GM19328 (cell line): Measurements from ENCODE around the gene RABL2A.
"Not testable (repeated sequence)": the region's sequence is repeated elsewhere in the genome, so short reads cannot be mapped to it uniquely, and the experiment has no call there.

ENCODE experiments used
- ATAC-seq: cut with Tn5 transposase; IDR thresholded peaks from one replicate; pipeline ENCODE4 v1.9.1; 2021; ENCODE audit warnings: mild to moderate bottlenecking, moderate library complexity; ENCODE audit not compliant: unreplicated experiment

Gene RABL2A

GRCh38 chr2:113606036-113606435, 21.0 kb upstream of the RABL2A start:
- ATAC-seq, result not testable (repeated sequence)

- ATAC-seq, result not testable (repeated sequence)
These were observed 17.2 kb upstream of the RABL2A start for GRCh38 chr2:113609822-113610221.

DNA sequence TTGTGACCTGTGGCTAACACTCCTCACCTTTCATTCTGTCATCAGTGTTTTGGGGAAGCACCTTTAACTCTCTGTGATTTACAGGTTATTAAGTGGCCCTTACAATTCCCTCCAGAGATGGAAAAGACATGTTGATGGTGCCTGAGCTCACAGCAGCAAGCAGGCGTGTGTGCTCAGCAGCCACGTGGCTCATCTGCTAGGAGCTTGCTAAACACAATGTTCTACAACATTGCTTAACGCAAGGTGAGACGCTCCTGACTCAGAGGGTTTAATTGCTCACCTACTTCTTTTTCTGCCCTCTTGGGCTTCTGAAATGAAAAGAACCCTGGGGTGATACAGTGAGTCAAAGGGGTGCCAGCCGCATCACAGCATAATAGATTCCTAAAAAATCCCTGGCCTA, 6.1 kb upstream of the RABL2A start:
- ATAC-seq, result not testable (repeated sequence)

DNA sequence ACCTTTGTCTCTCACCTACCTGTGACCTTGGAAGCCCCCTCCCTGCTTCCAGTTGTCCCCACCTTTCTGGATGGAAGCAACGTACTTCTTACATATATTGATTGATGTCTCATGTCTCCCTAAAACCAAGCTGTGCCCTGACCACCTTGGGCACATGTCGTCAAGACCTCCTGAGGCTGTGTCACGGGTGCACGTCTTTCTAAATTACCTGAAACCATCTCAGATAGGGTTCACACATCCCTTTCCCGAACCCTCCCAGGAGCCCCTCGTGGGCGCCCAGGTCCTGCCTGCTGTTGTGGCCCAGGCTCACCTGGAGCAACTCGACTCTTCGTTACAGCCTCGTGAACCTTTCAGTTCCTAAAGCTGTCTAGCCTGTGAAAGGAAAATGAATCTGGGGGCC, 1.2 kb upstream of the RABL2A start:
- not testable (repeated sequence) for ATAC-seq

DNA sequence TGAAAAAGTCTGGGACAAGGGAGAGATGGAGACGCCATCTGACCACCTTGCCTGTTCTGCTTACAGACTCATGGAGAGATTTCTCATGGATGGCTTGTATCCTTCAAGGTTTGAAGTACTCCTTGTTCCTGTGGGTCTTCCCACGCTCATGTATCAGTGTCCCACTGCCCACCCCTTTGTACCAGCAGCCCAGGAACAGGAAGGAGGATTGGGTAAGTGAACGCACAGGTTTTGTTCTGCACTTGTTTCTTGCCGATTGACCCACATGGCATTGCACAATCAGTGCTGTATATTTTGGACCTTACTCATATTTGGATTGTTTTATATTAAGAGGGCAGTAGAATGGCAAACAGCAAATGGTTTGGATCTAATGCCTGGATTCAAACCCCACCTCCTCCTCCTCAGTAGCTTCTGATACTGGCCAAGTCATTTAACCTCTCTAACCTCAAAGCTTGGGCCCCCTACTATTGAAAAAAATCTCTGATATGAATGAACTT, 5.8 kb downstream of the RABL2A start:
- not testable (repeated sequence) for ATAC-seq

DNA sequence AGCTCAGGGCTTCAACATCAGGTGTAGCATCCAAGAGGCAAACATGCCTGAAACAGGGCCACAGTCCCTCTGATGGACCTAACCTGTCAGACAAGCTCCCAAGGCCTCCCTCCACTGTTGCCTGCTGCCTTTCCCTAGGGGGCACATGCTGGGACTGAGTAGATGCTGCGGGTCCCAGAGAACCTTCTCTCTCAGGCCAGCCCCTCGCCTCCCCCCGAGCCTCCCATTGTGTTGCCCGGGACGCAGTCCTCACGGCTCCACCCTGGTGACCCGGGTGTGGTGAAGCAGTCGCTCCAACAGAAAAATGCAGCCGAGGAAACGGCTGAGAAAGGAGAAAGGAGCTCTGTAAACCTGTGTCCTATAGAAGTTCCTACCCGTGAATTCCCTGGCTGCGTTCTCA, 8.3 kb downstream of the RABL2A start:
- not testable (repeated sequence) for ATAC-seq

GRCh38 chr2:113636226-113636625, 9.2 kb downstream of the RABL2A start:
- ATAC-seq, result not testable (repeated sequence)

GRCh38 chr2:113638084-113638483, 11.0 kb downstream of the RABL2A start:
- ATAC-seq, result not testable (repeated sequence)

GRCh38 chr2:113646217-113646616, 19.2 kb downstream of the RABL2A start:
- ATAC-seq, result not testable (repeated sequence)

GRCh38 chr2:113650834-113651815, 24.1 kb downstream of the RABL2A start:
- not testable (repeated sequence) for ATAC-seq

DNA sequence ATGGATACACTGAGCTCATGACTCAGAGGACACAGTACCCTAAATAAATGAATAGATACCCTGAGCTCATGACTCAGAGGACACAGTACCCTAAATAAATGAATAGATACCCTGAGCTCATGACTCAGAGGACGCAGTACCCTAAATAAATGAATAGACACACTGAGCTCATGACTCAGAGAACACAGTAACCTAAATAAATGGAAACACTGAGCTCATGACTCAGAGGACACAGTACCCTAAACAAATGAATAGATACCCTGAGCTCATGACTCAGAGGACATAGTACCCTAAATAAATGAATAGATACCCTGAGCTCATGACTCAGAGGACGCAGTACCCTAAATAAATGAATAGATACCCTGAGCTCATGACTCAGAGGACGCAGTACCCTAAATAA, 25.5 kb downstream of the RABL2A start:
- not testable (repeated sequence) for ATAC-seq

- ATAC-seq, result not testable (repeated sequence)
These were observed 29.1 kb downstream of the RABL2A start for GRCh38 chr2:113656031-113656624.

DNA sequence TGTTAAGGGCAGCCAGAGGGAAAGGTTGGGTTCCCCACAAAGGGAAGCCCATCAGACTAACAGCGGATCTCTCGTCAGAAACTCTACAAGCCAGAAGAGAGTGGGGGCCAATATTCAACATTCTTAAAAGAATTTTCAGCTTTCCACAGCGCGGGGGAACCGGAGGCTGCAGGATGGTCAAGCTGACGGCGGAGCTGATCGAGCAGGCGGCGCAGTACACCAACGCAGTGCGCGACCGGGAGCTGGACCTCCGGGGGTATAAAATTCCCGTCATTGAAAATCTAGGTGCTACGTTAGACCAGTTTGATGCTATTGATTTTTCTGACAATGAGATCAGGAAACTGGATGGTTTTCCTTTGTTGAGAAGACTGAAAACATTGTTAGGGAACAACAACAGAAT, 30.7 kb downstream of the RABL2A start:
- ATAC-seq, result not testable (repeated sequence)

DNA sequence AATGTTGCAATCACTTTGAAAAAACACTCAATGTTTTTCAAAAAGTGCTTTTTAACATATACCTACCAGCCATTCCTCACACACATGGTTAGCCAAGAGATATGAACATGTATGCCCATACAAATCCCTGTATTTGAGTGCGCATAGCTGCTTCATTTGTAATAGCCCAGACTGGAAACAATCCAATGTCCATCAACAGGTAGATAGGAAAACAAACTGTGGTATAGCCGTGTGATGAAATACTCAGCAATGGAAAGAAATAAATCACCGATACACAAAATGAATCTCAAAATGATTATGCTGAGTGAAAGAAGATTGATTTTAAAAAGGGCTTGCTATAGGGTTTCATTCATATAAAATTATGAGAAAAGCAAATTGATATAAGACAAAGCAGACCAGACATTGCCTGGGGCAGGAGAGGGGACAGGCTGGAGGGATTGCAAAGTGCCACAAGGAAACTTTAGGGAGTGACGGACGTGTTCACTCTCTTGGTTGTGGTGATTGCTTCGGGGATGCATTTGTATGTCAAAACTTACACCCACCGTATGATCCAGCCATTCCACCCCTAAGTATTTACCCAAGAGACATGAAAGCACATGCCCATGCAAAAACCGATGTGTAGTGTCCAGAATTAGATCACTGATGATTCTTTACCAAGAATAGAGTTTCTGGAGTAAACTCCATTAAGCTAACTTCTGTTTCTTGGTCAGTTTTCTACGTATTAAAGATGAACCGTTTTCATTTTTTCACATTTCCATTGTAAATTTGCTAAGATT, 36.4 kb downstream of the RABL2A start:
- not testable (repeated sequence) for ATAC-seq

- not testable (repeated sequence) for ATAC-seq
These were observed 37.9 kb downstream of the RABL2A start for GRCh38 chr2:113664761-113665533.

GRCh38 chr2:113669013-113669412, 41.9 kb downstream of the RABL2A start:
- not testable (repeated sequence) for ATAC-seq

DNA sequence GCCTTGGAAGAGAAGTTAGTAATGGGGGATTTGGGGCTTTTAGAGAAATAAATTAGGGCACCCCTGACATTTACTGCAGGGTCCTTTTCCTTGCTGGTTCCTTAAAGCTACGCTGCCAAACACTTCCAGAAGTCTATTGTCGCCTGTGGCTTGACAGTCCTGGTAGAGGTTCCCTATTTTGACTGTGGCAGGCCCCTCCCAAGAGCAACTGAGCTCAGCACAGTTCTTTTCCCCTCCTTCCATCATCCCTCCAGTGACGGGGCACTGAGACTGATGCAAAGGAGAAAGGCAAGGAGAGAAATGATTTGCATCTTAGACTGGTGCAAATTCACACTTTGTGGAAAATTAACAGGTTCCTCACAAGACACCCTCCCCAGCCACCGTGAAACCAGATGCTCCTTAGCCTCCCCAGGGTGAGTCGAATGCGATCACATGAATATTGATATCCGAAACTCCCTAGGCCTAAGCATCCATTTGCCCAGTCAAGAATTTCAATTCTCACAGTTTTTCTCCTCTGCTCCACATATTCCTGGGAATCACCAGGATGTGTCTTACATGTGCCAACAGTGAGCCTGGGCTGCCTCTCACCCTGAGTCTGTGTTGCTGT, 45.4 kb downstream of the RABL2A start:
- no peak for ATAC-seq

- no peak for ATAC-seq
These were observed 48.8 kb downstream of the RABL2A start for GRCh38 chr2:113675875-113676274.

DNA sequence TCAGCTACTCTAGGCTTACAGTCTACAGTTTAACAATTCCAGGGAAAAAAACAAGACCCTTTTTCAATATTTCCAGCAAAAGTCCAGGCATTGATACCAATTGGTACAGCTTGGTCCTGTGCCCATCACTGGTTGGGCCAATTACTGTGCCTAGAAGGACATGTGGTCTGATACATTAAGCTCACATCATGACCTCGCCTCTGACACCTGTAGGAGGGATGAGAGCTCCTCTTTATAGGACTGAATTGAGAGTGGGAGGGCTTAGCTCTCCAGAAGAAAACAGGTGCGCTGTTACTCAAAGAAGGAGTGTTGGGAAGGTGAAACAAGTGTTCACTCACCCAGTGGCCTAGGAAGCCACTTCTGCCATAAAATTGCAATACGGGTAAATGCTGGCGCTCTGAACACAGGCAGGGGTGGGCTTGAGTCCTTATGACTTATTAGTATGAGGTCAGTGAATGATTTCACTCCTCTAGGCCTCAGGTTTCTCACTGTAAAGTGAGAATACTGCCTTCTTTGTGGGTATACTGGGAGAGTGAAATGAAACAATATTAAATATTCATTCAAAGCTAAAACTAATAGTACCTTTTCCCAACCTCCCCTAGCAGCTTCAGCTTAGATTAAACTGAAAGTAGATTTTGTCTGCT, 49.7 kb downstream of the RABL2A start:
- no peak for ATAC-seq
